ENCODE results near the gene FNBP1L.

Gene FNBP1L

DNA sequence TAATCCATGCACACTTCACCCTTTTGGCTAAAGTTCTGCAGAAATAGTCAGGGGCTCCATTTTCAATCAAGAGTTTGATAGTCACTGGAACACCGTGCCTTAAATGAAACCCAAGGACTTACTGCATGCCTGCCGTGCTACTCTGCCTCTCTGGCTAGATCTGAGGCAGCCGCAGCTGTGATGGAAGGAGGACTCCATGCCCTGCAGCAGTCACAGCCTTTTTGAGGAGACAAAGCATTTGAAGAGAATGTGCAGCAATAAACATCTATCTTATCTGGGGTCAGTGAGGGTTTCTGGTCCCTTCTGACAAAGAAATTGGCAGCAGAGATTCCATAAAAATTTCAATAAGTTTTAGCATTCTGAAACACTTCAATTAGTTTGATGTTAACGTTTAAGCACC lies 155.7 kb downstream of the FNBP1L start:
- Histone ChIP-seq H3K9me2 (replicated peaks; ENCODE audit: insufficient read depth, low read length) (no peaks in the 10 kb centered on the region), H3F3A (ENCODE audit: insufficient read depth, low read length) (no peaks in the 10 kb centered on the region), H3K4me3 (ENCODE audit: low read length) (no peak overlapping the region), H3K27ac (ENCODE audit: low read length) (no peak overlapping the region), H3K79me2 (ENCODE audit: low read length) (no peaks in the 10 kb centered on the region), H3K36me3 (replicated peaks; ENCODE audit: insufficient read depth, low read length) (no peaks in the 10 kb centered on the region), H3K4me2 (ENCODE audit: low read depth, low read length) (no peak overlapping the region), H3K9ac (ENCODE audit: low read length) (no peak overlapping the region), H3K9me3 (replicated peaks; ENCODE audit: insufficient read depth, low read length) (no peaks in the 10 kb centered on the region), H3K4me1 (ENCODE audit: low read length) (no peaks in the 10 kb centered on the region), H3K27me3 (replicated peaks; ENCODE audit: insufficient read depth, low read length) (no peaks in the 10 kb centered on the region), H4K20me1 (ENCODE audit: insufficient read depth, low read length) (no peaks in the 10 kb centered on the region), H2AFZ (ENCODE audit: low read length) (no peak overlapping the region)
- no peak for TF ChIP-seq EZH2 (optimal IDR thresholded peaks at IDR 0.05; ENCODE audit: low read depth, low read length)
- no peak for DNase-seq

Measured in MM.1S (cell line).